DMS153 treated with DMSO at 0.1 percent for 48 hours (cell line): ENCODE measurements around the gene UCK1.

ENCODE experiments used
- DNase-seq: peaks from one replicate; lab custom pipeline; 2025; ENCODE audit not compliant: unreplicated experiment; lab: John Stamatoyannopoulos, UW

UCK1 gene

DNA sequence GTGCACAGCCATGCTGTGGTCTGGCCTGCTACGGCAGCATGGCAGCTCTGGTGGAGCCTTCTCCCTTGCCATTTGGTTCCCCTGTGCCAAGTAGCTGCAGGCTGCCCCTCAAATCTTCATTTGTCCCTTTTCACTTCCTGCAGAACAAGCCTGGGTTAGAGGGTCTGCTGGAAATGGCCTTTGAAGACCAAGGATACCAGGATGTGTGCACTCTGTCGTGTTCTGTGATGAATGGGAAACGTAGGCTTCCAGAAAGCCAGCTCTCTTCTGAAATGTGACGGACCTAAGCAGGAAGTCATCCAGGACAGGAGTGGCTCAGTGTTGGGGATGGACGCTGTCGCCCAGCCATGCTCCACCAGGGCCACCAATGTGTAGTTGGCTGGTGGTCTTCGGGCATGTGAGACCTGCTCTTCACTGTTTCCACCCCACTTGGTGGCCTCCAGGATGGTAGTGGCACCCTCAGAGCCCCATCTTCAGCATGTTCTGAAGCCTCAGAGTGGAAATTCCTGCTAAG lies 31.8 kb downstream of the UCK1 start:
- no peak for DNase-seq

DNA sequence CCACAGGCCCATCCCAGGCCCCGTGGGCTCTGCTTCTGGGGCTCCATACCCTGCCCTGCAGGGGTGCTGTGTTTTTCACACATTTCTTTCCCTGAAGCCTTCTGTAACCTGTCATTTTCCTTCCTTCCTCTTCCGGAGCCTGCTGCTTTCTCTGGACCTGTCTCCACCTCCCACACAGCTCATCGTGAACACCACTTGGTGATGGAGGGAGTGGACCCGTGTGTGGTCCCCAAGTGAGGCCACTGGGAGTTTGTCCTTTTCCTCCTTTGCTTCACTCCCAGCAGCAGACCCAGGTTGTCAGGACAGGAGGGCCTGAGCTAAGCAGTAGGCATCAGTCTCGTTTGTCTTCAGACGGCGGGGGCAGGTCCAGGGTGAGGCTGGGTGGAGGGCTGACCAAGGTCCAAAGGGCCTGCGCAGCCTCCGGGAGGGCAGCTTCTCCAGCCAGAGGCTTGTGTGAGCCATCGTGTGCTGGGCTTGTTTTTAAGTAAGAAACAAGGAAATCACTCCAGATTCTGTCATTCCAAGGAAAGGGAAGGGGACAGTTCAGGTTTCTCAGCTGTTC lies 34.1 kb downstream of the UCK1 start:
- no peak for DNase-seq

DNA sequence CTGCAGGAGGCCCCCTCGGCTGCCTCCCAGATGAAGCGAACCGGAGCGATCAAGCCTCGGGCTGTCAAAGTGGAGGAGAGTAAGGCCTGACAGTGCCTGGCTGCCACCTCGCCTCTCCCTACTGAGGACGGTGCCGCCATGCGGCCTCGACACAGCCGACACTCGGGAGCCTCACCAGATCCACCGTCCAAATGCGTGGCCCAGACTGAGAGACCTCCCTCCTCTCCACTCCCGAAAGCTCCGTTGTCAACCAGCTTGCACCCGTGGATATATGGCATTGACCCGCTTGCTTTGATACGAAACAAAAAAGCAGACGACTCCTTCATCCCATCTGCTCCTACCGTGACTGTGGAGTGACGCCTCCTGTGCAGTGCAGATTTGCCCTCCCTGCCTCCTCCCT lies 35.3 kb downstream of the UCK1 start:
- DNase-seq = no peak

DNA sequence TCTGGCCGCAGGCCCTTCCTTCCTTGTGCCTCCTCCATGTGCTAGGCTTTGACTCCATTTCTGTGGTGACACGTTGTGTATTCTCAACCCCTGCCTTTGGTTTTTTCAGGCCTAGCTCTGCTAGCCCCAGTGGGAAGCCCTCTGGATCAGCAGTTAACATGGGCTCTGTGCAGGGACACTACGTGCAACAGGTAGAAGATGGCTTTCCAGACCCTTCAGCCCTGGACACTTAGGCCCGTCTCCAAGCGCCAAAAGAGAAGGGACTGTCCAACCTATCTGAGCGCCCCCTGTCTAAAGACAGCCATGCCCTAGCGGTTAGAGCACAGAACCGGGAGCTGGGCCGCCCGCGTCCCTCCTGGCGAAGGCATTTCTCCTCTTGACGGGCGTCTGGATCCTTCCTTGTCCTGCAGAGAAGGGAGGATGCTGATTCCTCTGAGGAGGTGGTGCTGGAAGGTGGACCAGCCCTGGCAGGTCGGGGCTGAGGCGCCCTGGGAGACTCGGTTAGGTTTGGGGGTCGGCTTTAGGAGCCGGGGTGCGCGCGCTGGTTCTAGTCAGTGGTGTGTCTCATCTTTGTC lies 36.7 kb downstream of the UCK1 start:
- no peak for DNase-seq

DNA sequence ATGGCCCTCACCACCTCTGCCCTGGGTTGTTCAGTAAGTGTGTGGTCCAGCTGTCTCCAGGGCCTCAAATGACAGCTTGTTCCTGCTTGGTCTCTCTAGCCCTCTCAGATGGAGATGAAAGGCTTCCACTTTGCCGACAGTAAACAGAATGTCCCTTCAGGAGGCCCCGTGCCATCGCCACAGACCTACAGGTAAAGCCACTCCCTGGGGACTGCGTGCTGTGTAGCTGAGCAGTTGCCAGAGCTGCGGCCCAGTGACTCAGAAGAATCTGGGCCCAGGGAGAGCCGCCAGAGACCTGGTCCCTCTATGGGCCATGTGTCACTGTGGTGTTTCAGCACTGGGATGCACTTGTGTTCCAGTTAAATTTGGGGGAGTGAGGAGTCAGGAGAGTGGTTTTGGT lies 39.0 kb downstream of the UCK1 start:
- DNase-seq = no peak

DNA sequence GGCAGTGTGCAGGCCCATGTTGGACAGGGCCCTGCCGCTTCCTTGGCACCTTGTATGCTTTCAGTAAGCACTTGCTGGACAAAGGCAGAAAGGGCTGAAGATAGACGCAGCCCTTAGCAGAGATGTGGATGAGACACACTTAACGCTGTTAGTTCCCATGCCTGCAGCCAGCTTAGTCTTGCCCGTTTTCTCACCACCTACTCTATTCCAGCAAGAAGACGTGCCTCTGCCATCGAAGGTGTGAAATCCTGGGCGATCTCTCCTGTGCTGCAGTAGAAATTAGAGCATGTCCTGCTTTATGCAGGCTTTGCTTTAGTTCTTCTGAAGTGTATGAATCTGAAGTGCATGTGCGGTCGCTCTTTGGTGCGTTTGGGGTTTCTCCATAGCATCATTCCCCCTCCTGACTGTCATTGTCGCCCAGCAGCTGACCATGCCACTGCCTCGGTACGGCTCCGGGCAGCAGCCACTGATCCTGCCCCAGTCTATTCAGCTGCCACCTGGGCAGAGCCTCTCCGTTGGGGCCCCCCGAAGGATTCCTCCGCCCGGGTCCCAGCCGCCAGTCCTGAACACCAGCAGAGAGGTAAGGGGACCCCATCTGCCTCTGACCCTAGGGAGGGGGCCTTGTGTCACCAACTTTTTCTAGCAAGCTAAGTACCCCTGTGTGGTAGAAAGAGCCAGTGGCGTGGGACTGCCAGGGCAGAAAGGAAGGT lies 39.9 kb downstream of the UCK1 start:
- no peak for DNase-seq

DNA sequence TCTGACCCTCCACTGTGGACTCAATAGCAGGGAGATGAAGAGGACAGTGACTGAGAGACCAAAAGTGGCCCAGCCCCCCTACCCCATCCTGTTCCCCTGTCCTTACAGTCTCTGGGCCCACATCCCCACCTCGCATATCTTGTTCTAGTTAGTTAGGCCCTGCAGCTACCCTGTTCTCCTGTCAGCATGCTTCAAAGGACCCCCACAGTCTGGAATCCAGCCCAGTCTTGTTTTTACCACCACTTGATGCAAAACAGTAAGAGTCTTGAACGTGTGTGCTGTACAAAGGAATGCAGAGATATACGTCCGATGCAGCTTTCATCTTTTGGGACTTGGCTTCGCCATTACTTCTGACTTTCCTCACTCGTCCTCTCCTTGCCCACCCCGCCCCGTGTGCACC lies 40.5 kb downstream of the UCK1 start:
- no peak for DNase-seq

DNA sequence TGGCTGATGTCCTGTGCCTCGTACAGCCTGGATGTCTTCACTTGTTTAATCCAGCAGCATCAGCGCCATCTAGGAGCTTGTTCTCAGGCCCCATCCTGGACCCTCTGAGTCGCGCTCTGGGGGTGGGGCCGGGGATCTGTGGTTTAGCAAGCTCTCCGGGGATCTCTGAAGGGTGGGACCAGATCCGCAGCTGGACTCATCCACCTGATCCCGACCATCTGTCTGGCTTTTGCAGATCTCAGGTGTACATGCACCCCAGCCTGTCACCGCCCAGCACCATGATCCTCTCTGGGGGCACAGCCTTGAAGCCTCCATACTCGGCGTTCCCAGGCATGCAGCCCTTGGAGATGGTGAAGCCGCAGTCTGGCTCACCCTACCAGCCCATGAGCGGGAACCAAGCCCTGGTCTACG lies 43.4 kb downstream of the UCK1 start:
- DNase-seq = no peak

DNA sequence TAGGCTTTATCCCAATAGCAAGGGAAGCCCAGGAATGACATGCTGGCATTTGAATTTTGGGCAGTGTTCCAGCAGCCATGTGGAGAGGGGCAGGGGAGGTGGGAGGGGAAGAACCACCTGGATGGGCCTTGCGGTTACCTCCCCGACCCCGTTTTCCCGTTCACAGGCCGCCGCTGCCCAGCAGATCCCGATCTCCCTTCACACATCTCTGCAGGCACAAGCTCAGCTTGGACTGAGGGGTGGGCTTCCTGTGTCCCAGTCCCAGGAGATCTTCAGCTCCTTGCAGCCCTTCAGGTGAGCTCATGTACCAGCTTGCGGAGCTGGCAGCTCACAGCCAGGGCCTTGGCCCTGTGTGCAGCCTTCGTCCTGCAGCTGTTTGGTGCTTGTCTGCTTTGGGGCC lies 44.1 kb downstream of the UCK1 start:
- no peak for DNase-seq

DNA sequence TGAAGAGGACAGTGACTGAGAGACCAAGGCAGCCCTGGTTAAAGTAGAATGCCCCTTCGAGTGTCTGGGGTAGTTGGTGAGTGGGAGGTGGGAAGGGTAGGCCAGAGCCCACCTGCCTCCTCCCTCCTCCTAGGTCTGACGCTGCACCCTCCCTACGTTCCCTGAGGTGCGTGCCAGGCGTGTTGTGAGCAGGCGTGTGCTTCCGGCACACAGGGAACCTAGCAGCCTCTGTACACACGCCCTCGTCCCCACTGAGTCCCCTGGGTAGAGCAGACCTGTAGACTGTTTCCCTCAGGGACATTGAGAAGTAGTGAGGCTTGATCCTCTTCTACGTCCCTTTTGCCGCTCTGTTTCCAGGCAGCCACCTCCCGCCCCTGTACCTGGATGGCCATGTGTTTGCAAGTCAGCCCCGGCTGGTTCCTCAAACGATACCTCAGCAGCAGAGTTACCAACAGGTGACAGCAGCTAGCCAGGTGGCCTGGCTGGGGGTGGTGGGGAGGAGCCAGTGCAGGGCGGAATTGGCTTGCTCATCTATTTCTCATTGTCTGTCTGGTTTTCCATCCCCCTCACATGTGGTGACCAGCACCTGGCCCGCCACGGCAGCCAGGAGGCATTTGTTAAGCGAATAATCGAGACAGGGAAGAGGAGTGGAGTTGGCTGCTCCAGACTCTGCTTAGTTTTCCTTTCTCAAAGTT lies 45.2 kb downstream of the UCK1 start:
- no peak for DNase-seq

DNA sequence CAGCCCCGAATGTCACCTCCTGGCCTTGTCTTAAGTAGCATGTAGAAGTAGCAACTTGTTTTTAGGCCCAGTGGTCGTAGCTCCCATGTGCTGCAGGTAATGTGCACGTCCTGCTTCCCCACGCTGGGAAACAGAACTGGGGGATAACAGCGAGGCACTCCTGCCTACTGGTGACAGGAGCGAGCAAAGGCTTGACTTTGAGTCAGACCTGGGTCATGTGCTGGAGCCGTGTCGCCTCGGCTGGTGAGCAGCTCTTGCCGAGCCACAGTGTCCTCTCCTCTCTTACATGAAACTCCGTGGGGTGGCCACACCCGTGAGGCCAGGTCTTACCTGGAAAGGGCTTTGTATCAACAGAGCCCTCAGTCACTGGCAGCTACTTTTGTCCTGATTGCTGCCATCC lies 45.9 kb downstream of the UCK1 start:
- no peak for DNase-seq

DNA sequence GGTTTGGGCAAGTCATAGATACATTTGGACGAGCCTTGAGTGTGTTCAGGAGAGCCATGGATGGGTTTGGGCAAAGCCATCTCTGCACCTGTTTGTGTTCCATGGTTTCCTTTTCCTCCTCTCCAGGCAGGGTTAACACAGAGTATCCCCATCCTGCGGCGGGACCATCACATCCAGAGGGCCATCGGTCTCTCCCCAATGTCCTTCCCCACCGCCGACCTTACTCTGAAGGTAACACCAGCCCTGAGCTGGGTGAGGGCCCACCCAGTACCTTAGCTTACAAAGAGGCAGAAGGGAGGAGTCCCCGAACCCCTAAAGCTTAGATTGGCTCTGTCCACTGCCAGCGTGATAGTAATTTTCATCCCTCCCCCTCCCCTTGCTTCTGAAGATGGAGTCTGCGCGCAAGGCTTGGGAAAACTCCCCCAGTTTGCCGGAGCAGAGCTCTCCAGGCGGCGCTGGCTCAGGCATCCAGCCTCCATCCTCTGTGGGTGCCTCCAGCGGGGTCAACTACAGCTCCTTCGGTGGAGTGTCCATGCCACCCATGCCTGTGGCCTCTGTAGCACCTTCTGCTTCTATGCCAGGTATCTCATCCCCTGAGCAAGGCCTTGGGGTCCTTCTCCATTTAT lies 46.4 kb downstream of the UCK1 start:
- DNase-seq = no peak

DNA sequence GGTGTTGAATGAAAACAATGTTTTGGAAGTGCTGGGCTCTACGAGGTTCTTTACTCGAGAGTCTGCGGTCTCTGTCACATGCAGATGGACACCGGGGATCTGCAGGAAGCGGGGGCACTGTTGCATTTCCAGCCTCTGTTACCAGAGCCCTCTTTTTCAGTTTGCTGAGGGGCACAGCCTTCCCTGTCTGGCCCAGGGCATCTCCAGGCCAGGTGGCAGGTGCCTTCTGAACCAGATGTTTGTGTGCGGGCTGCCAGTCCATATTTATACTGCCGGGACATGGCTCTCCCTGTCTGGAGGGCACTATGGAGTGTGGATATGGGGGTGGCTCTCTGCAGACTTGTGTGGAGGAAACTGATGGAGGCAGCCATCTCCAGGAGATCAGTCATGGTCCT lies 47.0 kb downstream of the UCK1 start:
- DNase-seq = no peak

DNA sequence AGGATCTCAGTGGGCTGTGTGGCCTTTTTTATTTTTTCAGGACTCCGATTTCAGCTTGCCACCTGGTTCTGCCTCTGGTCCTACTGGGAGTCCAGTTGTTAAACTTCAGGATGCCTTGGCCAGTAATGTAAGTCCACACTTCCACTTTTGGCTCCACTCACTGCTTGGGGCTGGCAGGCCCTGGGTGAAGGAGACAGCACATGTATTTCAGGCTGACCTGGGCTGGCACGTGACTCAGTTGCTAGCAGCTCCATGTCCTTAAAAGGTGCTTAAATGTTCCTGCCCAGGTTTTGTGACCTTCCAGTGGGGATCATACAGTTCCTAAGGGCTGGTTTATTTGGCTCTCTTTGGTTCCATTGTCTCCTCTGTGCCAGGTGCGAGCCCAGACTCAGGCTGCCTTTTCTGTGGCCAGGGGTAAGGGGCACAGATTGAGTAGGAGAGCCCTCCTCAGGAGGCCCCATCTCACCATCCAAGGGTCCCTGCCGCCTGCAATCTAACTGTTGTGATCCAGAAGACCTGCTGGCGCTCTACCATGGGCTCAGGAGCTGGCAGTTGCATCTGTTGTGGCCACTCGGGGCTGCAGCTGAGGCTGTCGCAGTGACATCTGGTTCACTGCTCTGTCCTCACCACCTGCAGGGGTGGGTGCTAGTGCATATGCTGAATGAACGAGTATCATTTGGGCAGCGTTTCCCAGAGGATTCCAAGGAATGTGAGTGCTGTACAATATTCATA lies 47.6 kb downstream of the UCK1 start:
- DNase-seq = no peak

DNA sequence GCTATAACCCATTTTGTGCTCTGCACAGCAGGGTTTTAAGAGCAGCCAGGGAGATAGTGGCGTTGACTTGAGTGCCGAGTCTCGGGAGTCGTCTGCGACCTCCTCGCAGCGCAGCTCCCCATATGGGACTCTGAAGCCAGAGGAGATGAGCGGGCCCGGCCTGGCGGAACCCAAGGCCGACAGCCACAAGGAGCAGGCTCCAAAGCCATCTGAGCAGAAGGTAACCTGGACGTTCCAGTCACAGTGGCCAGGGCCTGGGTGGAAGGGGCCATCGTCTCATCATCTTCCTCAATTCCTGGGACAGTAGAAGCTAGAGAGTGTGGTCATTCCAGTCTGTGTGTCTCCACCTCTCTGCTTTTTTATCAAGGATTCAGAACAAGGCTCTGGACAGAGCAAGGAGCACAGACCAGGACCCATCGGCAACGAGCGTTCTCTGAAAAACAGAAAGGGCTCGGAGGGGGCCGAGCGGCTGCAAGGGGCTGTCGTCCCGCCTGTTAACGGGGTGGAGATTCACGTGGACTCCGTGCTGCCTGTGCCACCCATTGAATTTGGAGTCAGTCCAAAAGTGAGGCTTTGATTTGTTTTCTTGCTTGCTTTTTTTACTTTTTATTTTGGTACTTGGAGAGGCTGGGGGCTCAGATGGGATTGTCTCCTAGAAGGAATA lies 48.6 kb downstream of the UCK1 start:
- DNase-seq = no peak

DNA sequence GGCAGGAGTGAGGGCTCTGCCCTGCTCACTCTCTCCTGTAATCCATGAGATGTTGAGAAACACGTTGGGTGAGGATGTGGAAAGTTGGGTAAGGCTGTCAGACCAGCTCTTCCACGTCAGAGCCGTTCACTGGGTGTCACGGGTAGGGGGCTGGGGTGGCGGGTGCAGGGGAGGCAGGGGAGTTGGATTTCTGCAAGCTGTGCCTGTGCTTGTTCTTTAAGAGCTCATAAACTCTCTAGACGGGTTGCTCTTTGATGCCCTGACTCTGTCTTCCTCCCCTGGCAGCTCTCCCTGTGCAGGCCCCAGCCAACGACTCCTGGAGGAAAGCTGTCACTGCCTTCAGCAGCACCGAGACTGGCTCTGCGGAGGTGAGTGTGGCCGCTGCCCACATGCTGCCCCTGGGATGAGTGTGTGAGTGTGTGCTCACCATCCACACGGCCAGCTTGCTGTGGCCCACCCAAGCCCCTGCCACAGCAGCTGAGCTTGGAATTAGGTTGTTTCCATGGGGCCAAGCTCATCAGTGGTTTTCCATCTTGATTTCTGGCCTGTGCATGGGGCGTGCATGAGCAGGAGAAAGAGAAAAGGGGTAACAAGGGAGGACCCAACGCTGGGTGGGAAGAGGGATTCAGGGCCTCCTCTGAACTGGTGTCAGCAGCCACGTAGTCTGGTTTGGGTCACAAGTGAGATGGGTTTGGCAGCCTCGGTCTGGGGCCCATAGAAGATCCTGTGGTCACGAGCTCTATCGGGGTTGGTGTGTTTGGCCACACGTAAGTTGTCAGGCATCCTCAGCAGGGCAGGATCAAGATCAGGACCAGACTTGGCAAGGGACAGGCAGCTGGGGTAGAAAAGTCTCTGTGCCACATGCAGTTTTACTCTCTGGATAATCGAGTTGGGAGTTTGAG lies 49.4 kb downstream of the UCK1 start:
- no peak for DNase-seq

DNA sequence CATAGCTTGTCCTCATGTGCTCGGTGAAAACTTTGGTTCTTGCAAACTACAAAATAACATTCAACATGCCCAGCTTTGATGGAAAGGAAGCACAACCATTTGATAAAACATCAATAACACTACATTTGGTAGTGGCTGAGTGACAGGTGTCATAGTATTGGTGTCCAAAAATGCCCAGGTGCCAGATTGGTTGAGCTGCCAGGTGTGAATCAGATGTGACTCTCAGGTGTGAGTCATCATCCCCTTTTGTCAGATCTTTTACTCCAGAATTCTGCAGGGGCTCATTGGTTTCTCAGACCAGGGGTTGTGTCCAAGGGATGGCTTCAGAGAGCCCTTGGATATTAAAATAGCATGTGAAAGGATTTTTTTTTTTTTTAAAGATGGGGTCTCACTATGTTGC lies 50.8 kb downstream of the UCK1 start:
- no peak for DNase-seq

DNA sequence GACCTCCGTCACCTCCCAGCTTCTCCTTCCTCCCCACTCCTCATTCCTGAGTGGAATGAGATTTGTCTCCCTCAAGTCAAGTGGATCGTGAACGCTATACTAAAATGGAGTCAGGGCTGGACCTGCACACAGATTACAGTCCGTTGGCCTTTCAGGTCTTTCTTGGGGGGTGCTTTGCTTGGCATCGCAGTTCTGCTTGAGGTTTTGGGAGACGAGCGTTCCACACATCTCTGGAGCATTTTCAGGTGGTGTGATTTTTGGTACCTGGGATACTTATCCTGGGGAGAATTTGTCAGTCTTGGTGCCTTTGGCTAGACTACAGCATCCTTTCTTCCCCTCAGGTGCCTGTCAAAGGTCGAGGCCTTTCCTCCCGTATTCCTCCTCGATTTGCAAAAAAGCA lies 52.2 kb downstream of the UCK1 start:
- DNase-seq = no peak

DNA sequence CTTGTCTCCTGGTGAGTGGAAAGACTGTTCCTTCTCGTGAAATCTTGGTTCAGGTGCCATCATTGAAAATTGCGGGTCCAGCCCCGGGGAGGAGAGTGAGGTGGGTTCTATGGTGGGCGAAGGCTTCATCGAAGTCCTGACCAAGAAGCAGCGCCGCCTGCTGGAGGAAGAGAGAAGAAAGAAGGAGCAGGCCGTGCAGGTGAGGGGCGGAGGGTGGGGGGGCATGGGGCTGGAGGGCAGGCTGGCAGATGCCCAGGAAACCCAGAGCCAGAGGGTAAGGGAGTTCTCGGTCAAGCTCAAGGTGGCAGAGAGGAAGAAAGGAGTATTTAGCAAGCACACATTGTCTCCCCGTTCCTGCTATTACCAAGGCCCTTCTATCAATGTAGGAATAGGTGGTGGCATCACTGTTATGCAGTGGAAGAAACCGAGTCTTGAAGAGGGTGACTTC lies 52.6 kb downstream of the UCK1 start:
- DNase-seq = no peak
